NCI-H345 (cell line): ENCODE measurements around the gene RNF14.

Experiments used
- DNase-seq: peaks from one replicate; lab custom pipeline; 2025; lab: John Stamatoyannopoulos, UW

The RNF14 gene

DNA sequence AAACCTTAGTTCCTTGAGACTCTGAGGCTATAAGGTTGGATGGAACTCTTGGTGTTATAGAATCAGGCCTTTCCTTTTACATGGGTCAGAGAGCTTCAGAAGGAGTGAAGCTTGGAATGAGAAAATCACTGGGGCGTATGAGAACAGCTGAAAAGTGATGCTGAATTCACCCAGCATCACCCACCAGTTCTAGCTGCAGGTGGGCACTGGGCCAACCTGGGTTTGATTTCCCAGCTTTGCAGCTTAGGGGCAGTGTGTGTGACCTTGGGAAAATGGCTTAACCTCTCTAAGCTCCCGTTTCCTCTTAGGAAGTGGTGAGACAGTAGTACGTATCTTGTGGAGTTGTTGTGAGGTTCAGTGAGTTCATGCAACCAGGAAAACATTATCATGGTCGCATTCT lies 21.6 kb upstream of the RNF14 start:
- DNase-seq: no peak

DNA sequence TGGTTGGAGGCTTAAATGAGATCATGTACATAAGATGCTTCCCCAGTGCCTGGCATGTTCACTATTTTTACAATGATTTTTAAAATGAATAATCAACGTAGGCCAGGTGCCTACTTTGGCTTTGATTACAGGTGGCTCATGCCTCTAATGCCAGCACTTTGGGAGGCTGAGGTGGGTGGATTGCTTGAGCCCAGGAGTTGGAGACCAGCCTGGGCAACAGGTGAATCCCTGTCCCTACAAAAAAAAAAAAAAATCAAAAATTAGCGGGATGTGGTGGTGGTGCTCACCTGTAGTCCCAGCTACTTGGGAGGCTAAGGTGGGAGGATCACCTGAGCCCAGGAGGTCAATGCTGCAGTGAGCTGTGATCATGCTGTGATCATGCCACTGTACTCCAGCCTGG lies 20.1 kb upstream of the RNF14 start:
- DNase-seq: no peak

DNA sequence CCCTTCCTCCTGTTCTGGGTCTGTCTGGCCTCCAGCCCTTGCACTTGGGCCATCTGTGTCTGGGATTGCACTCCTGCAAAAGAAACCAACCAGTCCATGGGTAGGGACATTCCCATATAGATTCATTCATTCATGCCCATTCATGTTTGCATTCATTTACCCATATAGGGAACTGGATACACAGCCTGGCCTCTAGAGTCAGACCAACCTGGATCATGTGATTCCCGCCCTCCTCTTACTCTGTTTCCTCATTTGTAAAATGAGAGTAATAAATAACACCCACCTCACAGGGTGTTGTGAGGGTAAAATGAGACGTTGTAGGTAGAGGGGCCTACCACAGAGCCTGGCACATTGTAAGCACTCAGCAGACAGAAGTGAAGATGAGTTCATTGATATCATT lies 19.4 kb upstream of the RNF14 start:
- DNase-seq: no peak

- no peak for DNase-seq
These were observed 18.5 kb upstream of the RNF14 start for GRCh38 chr5:141950207-141951005.

DNA sequence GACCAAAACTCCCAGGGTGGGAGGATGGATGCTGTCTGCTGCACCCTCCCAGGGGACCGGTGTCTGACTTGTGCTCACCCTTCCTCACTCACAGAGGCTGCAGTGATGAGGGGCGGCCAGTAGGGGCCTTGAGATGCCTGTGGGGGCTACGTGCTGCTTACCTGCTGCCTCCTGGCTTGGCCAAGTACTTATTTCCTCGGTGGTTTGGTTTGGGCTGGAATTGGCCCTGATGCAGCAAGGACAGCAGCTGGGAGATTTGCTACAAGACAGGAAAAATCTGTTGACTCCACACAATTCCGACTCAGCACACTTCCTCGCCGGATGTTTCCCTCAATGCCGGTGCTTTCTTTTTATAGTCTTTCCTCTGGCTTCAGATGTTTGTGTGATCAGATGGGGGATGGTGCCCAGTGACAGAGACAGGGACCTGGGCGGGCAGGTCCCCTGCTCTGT lies 17.5 kb upstream of the RNF14 start:
- no peak for DNase-seq

DNA sequence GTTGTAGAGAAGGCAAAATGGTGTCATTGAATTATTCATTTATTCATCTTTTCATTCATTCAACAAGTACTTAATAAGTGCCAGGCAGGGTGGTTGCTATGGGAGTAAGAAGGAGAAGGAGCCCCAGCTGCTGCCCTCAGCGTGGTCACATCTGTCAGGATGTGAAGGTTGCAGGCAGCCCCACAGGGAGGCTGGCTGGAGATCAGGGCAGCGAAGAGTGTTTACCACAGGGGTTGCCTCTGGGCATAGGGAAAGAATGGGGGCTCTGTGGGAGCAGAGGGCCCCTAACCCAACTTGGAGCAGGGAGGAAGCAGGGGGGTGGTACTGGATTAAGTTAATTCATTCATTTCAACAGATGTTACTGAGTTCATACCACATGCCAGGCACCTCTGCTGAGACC lies 16.9 kb upstream of the RNF14 start:
- DNase-seq: no peak

- no peak for DNase-seq
These were observed 14.7 kb upstream of the RNF14 start for GRCh38 chr5:141954194-141954593.

DNA sequence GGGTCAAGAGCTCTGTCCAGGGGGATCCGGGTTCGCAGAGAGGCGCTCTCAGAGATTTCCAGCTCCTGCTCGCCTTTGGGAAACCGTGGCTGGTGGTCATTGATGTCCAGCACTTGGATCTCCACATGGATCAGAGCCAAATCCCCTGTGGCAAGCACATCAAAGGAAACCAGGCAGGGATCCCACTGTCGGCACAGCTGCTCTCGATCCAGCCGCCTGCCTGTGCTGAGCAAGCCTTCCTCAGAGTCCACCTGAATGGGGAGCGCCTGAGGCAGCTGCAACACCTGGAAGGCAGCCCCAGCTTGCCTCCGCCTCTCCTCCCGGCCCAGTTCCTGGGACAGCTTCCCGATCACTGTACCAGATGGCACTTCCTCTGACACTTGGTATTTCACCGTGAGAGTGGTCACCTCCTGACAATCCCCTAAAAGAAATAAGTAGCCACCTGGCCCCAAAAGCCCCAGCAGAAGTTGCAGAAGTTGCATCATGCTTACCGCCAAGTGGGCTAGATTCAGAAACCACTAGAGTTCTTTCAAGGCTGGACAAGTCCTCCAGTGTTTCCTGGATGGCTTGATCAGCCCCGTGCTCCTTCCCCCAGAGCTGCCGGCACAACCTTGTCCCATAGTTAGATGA lies 11.4 kb upstream of the RNF14 start:
- no peak for DNase-seq

- DNase-seq: no peak
These were observed 10.8 kb upstream of the RNF14 start, which contains the start of gene PCDH12 for GRCh38 chr5:141958113-141958512. Gene PCDH12, minus strand, starts transcription at chr5:141958202. Its CDS starts 351 bp downstream, at chr5:141957851.

- DNase-seq: no peak
These were observed 10.2 kb upstream of the RNF14 start for GRCh38 chr5:141958546-141959172.

DNA sequence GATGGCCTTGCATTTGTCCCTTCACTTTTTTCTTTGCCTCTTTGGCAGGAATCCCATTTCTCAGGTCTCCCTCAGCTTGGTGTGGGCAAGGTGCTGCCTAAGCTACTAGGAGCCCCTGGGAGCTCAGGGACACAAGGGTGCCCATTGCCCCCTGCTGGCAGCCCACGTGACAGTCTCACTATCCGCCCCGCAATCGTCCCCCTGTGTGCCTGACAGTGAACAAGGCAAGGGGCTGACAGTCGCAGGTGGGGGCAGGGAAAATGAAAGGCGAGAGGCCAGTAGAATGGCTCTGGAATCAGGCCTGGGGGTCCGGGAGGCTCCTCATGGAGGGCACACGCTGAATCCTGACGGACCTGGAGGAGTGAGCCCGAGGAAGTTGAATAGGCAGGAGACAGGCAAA lies 8.9 kb upstream of the RNF14 start:
- no peak for DNase-seq

DNA sequence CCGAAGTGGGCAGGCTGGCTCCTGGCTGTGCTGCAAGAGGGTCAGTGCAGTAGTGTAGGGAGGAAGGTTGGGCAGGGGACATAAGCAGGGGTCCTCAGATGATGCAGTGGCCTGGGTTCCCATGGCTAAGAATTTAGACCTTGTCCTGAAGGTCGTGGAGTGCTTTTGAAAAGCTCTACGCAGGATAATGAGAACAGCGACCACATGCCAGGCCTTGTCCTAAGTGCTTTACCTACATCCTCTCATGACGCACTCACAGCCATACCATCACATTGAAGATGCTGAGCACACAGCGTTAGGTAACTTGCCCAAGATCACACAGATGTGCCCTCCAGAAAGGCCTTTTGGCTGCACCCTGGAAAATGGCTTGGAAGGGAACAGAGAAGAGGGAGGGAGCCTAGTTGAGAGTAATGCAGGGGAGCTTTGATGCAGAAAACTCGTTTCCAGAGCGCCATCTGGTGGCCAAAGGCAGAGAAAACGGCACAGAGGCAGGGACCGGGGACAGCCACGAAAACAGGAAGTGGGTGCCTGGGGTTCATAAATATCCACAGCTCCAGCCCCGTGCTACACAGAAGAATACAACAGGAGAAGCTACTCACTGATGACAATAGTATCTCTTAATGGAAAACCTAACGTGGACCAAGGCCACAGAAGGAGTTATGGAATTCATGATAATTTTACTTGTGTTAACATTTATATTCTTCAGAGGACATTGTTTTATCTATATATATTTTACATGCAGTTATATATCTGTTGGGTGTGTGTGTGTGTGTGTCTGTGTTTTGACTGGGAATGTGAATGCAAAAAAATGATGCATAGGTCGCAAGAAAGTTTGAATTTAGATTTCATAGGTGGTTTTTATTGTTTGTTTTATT lies 8.2 kb upstream of the RNF14 start:
- peak; percentile 90 for DNase-seq

DNA sequence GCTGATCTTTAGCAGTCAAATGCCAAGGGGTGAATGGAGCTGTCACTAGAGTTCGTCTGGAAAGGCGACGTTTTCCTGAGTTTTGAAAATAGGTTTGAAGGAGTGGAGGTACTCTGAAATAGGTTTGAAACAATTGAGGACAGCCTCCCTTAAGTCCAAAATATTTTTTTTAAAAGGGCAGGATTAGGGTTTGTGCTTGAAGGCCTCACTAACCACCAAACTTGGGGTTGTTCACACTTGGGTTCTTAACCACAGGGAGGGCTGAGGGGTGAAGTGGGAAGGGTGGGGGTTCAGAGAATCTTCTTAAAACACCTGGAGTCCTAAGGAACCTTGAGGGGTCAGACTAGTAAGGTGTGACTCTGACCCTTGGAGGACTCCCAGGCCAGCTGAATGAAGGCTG lies 7.4 kb upstream of the RNF14 start:
- no peak for DNase-seq

- no peak for DNase-seq
These were observed 5.2 kb upstream of the RNF14 start for GRCh38 chr5:141963701-141964100.

- DNase-seq: no peak
These were observed 3.8 kb upstream of the RNF14 start for GRCh38 chr5:141965071-141965470.

- DNase-seq: no peak
These were observed 2.5 kb upstream of the RNF14 start for GRCh38 chr5:141966275-141966962.

DNA sequence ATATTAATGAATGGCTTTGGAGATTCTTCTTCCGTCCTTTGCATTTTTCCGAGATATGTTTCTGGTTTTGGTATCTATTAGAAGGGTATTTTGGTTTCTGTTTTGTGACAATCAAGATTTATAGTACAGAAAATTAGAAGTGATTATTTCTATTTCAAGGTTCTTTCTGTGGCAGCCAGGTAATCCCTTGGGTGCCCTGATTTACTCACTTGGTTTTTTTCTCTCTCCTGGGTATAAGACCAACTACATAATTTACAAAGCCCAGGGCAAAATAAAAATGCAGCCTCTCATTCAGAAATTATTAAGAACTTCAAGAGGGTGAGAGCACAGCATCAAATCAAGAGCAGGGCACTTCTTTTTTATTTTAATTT lies 2.0 kb upstream of the RNF14 start:
- DNase-seq: no peak

DNA sequence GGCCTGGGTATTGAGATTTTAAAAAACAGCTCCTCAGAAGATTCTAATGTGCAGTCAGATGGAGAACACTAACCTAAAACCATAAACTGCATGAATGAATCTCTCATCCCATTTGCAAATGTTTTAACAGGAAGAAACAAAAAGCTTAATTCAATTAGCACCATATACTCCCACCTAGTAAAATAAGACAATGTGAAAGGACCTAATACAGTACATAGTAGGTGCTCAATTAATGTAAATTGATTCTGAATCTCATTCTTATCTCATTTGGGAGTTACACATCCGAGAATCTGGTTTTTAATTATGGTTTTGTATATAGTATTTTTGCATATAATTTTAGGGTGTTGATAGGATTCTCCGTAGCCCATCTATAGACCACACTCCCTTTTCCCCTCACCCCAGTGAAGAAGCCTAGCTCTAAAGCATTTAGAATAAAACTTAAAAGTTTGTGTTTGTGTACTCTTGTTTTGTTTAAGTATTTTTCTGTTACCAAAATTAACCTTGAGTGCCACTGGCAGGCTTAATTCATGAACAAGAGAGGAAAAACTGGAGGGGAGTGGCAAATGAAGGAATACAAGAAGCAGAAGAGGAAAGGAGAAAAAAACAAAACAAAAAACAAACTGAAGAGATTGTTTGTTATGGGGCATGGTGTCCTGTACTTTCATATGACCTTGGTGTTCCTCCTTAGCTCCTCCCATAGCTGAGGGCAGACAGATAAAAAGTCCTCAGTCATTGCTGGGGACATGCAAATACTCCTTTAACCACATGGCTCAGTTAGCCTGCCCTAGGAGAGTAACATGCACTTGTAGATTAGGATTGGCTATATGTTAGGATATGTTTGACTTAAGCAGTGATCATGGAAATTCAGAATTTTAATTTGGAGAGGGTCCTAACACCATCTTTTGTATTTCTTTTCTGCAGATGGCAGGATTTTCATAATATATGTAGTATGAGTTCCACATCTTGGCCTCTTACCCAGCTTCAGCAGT lies 1.2 kb downstream of the RNF14 start:
- DNase-seq: no peak

- DNase-seq: no peak
These were observed 5.1 kb downstream of the RNF14 start for GRCh38 chr5:141973871-141974595.

GRCh38 chr5:141976176-141976575 lies 7.3 kb downstream of the RNF14 start:
- DNase-seq: no peak
